Hematopoietic multipotent progenitor cell treated with erythropoietin and hydrocortisone succinate and interleukin-3 and kit ligand, for 17 days (in vitro differentiated cells): ENCODE measurements around the gene WNK3.
A peak's percentile ranks its signal among the peaks of the same experiment; 100 is the strongest.

Experiments
- DNase-seq: peaks from one replicate; pipeline ENCODE4 v3.0.0-alpha.2; 2015; ENCODE audit warnings: low spot score

WNK3 gene

DNA sequence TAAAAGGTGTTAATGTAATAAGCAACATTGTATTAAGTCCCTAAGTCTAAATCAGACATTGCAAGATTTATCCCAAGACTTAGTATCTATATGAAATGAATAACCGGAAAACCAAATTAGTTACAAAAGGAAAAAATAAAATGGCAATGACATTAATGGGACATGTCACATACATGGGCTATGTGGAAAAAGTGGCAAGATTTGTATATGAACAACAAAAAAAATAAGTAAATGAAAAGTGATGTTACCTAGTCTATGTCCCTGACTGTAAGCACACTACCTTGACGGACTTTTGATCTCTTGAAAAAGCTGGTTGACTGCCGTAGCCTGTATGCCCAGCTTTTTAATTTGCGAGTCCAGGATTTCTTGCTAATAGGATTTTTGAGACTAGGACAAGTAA, 119.3 kb downstream of the WNK3 start:
- no peak for DNase-seq

DNA sequence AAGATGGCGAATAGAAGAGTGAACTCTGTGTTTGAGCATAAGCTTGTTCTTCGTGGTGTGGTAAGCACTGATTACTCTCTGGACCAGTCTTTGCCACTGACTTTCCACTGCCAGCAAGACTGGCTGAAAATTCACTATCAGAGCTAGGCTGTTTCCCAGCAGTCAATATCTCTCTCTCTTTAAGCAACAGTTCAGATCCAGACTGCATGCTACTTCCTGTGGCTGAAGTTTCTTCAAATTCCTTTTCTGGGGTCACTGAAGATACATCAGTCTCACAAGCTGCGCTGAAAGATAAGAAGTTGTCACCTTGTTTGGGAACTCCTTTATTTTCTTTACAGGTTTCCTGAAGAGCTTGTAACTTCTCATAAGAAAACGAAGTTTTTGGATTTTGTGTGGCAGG, 120.8 kb downstream of the WNK3 start:
- no peak for DNase-seq

DNA sequence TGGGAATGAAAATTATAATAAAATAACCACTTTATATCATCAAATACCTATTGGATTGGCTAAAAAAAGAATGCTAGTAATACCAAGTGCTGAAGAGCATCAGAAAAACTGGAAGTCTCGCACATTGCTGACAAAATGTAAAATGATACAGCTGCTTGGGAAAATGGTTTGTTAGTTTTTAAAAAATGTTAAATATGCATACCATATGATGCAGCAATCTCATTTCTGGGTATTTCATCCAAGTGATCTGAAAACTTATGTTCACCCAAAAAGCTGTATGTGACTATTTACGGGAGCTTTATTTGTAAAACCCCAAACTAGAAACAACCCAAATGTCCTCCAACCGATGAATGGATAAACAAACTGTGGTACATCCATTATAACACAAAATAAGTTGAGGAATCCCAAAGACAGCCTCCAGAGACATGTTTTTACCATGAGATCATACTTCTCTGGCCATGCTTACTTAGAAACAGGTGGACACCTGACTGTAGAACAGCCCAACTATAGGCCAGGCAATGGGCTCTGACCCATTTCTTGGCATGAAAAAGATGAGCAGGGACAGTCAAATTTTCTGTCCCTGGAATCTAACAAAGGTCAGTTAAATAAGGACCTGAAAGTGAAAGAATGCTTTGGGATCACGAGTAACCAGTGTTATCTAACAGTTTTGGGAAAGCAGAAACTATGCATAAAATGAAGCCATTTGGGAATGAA, 127.3 kb downstream of the WNK3 start:
- no peak for DNase-seq

DNA sequence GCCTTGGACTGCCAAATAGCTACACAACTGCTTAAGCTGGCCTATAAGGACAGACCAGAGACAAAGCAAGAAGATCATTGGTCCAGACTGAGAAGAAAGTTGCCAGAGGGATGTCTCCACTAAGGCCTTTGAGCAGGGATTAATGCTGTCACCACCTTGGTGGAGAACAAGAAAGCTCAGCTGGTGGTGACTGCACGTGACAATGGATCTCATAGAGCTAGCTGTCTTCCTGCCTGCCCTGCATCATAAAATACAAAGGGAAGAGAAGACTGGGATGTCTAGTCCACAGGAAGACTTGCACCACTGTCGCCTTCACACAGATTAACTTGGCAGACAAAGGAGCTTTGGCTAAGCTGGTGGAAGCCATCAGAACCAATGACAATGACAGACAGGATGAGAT, 134.3 kb downstream of the WNK3 start:
- DNase-seq = no peak

DNA sequence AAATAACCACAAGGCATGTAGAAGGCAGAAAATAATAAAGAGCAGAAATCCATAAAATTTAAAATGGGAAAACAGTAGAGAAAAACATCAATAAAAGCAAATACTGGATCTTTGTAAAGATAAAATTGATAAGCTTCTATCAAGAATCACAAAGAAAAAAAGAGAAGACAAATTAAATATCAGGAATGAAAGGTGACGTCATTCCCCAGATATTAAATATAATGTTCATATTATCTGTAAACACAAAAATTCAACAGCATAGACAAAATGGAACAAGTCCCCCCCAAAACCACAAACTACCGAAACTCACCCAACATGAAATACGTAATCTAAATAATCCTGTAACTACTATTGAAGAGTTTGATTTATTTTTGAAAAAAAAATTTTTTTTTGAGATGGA, 144.2 kb downstream of the WNK3 start:
- no peak for DNase-seq

DNA sequence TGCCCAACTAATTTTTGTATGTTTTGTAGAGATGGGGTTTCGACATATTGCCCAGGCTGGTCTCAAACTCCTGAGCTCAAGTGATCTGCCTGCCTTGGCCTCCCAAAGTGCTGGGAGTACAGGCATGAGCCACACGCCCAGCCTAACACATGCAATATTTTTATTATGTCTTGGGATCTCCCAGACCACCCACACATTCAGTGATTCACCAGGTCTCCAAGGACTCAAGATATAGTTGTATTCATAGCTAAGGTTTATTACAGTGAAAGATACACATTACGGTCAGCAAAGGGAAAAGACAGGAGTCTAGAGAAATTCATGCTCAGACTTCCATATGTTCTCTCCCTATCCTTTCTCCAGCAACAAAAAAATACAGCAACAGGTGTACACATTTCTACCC, 149.3 kb downstream of the WNK3 start:
- DNase-seq = no peak

DNA sequence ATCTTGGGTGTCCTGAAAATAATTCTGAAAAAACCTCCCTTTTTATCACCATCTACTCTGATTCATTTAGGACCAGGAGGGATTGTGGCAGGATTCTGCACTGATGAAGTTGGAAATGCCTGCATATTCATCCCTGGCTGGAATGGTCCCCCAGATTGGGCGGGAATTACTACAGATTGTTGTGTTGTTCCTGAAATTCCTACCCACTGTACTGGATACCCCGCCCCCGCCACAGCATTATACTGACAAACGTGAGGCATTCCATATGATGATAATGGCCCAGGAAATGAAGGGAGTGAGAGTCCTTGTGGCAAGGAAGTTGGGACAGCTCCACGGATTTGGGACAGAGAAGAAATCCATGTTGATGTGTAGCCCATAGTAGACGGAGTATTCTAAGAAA, 159.6 kb downstream of the WNK3 start:
- no peak for DNase-seq

DNA sequence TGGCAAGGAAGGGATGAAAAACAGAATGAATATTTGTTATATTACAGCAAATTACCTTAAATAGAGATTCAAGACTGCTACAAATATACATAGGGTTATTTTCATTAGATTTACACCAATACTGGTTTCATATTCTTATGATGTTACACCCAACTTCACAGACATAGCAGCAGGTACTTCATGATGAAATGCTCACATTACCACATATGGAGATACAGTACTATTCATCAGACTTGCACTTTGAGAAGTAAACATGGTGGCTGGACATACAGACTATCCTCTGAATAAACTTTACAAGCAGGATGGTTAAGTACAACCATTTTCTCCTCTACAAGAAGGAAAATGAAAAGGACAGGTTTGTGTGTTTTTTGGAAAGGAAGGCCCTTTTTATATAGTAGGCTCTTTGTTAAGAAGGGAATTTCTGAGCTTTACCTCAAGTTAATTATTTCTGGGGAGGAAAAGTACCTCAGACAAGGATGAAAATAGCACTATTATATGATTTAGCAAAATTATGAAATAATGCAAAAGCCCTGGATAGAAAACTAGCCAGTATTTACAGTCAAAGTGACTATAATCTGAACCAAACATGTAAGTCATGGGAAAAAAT, 162.8 kb downstream of the WNK3 start:
- no peak for DNase-seq

DNA sequence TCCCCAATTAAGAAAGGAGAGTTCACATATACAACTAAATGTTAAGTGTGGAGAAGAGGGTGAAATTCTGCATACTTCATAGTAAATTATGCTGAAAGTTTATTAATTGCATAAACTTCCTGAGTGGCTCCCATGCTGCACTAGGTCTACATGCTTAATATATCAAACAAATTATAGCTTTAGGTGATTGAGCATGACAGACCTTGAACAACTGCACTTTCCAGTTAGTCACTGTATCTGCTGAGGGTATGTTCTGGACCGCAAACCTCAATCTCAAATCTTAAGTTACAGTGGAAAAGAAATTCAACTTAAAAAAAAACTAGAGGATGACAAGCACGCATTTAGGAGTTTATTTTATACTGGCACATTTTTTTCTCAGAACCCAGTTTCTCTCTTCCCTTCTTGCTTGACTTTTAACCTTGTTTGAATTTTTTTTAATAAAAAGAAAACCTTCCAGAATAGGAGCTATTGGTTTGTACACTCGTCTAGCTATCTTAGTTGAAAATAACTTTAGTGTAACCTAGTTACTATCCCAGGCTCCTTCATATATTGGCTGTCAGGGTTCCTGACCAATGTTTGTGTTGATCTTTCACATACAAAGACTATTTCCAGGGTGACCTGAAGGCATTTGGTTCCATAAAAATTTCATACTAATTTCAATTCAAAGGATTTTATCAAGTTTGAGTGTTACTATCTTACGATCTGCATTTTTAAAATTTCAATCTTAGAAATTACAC, 164.6 kb downstream of the WNK3 start:
- DNase-seq = no peak

DNA sequence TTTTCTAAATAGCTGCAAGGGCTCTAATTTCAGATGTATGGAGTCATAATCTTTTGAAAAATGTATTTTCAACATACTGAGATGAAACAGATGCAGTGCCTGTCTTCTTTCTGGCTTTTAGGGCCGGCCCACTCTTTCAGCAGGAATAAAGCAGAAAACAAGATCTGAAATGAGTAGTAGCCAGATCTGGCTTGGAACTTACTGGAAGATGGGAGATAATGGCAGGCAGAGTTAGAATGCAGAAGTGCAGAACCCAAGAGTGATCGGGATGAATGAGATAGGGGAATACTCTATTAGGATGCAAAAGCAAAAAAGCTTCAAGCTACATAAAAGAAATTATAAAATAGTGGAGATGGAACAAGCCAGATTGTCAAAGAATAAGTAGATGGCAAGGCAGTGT, 173.4 kb downstream of the WNK3 start:
- DNase-seq = no peak

DNA sequence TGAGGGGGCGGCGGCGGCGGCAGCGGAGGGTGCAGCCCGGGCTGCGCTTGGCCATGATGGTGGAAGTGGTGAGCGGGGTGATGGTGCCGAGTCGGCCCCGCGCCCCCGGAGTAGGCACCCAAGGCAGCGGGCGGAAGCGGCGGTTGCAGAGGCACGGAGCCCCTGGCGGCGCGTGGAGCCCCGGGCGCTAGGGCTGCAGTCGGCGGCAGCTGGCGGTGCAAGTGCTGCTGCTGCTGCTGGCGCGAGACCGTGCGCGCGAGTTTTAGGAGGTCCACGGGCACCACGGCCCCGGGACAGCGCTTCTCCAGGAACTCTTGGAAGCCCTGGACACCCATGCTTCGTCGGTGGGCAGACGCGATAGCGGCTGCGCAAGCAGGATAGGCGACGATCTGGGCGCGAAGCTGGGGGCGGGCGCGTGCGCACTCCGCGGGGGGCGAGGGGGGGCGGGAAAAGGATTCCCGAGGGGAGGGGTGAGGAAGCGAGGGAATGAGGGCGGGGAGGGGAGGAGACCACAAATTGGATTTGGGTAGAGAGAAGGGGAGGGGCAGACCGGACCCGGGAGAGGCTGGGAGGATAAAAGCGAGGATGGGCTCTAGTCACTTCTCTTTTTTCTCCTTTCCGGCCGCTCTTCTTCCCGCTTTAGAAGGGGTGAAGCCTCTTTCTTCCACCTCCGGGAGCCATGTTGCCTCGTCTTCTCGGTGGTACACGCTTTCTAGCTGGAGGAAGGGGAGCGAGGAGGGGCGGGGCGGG, 174.8 kb downstream of the WNK3 start, which contains the start of gene FAM120C:
Gene FAM120C (minus strand): TSS at position 391 of the 750 bp plus-strand sequence. CDS start 56 bp downstream, at position 335.
- DNase-seq = peak; percentile 4

DNA sequence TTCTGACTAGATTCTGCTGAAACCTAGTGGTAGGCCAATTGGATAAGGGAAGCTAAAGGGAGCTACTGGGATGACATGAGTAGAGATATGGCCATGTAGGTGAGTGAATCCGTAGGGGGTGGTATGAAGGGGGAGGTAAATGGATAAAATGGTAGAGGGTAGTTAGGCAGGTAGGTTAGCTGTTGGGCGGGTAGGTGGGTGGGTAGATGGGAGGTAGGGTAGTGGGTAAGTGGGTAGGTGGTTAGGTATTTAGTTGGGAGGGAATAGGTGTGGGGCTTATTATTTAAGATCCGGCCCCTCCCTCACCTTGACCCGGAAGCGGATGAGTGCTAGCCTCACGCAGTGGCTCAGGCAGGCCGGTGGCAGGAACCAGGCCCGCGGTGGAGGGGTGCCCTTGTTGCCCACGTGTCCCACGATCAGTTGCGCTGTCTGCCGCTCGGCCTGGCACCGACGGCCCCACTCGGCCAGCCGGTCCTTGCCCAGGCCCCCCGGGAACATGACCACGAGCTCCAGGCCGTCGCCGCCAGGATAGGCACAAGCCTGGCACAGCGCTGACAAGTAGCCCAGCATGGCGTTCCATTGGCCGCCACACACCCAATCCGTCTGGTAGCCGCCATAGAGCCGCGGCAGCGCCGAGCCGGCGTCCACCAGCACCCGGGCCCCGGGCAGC, 175.5 kb downstream of the WNK3 start:
- peak; percentile 4 for DNase-seq

DNA sequence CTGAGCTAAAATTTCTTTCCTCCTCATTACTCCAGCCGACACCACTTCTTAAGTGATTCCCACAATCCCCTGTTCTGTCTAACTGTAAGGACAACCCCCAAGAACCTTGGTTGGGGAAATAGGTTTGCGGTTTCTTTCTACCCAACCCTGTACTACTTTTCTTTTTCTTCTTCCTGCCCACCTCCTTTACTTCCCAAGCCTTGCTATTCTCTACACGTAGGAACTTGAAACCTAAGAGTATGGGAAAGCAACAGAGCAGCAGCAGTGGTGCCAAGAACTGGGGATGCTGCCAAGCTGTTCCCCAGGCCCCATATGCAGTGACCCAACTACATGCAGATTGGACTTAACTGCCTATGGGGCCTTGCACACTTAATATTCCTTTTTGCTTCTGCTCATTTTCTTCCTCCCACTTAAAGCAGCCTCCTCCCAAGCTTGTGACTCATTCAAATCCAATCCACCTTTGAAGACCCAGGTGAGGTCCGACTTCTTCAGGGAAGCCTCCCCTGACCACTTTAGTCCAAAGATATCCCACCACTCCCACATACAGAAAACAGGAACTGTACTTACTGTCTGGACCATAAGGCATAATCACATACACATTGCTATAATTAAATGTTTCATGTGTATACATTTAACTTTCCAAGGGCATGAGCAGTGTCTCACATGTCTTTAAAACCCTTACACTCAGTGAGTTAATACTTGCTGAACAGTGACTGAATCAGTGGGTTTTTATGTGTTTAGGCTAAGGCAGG, 176.5 kb downstream of the WNK3 start:
- no peak for DNase-seq

DNA sequence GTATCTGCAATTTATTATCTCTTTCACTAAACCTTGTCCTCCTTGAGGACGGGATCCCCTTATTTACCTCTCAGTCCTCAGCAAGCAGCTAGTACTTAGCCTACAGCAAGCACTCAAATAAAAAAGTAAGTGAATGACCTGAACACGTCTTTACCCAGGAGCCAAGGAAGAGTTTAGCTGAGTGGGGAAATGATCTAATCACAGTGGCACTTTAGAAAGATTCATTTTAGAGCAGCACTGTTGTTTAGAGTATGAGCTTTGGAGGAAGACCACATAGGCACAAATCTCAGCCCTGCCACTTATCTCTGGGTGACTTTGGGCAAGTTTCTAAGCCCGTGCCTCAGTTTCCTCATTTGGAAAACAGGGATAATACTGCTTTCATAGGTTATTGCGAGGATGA, 177.4 kb downstream of the WNK3 start:
- DNase-seq = no peak

DNA sequence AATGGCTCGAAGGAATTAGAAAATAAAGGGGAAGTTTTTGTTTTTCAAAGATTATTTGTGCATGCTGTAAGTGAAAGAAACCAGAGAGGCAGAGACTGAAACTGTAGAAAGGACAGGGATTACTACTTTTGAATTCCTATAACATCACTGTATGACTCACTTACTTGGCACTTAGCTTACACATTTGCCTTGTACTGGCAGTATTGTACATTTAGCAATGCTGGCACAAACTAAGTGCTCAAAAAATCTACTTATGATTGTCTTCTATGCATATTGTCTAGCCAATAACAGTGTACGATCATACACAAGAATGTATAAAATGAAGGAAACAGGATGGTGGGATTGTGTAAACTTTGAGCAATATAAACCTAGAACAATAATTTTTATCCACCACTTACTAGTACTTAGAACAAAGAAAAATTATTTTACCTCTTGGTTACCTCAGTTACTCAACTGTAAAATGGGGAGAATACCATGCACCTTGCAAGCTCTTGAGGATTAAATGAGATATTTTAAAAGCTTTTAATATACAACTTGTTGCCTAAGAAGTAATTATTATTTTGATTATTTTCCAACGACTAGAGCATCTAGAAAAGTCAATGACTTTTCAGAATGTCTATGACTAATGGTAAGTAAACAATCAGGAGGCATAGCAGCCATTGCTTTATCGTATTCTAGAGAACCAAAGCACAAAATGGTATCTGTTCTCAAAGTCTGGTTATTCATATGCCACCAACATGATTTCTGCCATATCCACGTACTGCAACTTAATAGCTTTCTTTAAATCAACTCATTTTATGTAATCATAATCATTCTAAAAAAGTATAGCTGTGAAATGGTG, 179.5 kb downstream of the WNK3 start:
- DNase-seq = no peak

DNA sequence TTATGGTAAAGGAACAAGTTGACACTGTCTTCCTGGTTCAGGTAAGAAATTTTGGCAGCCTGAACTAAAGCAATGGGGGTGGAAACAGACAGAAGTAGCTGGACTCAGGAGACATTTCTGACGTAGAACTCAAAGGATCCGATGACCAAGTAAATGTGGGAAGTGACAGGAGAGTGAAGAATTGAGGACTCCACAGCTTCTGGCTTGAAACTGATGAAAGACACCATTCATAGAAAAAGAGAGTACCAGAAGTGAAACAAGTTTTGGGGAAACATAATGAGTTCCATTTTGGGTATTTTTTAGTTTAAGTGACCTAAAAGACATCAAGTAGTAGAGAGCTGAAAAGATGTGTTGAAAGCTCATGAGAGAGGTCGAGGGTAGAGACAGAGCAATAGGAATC, 180.5 kb downstream of the WNK3 start:
- no peak for DNase-seq

DNA sequence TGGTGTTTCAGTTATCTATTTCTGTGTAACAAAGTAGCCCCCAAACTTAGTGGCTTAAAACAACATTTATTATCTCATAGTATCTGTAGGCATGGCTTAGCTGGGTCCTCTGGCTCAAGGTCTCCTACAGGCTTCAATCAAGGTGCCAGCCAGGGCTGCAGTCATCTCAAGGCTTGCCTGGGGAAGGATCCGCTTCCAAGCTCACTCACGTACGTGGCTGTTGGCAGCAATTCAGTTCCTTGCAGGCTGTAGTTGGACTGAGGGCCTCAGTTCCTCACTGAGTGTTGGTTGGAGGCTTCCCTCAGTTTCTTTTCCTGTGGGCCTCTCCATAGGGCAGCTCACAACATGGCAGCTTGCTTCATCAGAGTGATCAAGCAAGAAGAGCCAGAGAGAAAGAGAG, 184.1 kb downstream of the WNK3 start:
- DNase-seq = no peak

DNA sequence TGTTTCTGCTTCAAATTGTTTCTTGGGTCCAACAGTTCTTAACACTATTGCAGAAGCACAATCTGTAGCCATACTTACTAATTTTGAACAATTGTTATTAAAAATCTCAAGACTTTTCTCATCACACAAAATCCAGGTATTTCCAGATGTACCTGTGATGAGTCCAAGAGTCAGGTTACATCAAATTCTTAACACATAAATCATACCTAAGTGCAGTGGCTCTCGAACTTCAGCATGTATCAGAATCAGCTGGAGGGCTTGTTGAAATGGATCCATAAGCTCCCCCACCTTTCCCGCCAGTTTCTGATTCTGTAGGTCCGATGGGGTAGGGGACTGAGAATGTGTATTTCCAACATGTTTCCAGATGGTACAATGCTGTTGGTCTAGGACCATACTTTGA, 185.4 kb downstream of the WNK3 start:
- DNase-seq = no peak

DNA sequence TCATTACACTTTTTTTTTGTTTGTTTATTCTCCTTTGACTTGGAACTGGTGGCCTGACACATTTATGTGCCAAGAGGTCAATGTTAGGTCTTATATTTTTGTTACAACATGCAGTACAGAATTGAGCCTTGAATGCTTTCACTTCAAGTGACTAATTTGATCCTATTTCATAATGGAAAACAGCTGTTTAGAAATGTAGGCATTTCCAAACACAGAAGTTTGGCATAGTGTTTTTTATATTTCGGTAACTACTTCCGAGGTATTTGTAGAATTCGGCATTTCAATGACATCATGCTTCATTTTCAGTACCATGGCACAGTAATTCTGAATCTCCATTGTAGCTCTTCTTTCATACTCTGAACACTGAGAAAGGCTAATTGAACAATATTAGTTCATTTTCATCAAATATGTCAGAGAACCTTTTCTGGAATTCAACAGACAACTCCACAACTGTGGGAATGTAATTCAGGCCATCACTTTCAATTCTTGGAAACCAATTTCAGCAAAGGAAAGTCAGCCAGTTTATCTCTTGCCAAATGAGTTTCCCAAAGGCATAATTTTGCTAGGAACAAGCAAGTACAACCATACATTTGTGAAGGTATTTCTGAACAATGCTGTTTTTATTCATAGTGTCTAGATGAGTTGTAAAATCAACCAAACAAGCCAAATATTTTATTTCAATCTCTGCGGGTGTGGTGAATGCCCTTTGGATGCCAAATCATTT, 186.2 kb downstream of the WNK3 start:
- DNase-seq = no peak

DNA sequence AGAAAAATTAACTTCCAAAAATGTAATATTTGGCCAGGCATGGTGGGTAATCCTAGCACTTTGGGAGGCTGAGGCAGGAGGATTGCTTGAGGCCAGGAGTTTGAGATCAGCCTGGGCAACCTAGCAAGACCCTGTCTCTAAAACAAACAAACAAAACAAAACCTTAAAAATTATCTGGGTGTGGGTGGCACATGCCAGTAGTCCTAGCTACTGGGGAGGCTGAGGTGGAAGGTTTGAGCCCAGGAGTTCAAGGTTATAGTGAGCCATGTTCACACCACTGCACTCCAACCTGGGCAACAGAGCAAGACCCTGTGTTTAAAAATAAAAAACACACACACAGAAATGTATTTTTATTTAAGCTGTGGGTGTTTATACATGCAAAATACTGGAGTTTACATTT, 186.8 kb downstream of the WNK3 start:
- DNase-seq = no peak
